NT2/D1 (cell line): ENCODE results near the gene SMAD9.

Experiments
- SUZ12 ChIP-seq: IDR thresholded peaks from 2 replicates; pipeline ENCODE4 v1.6.1; 2011; ENCODE audit not compliant: insufficient read length, insufficient read depth; ENCODE audit errors: extremely low read depth
- YY1 ChIP-seq: IDR thresholded peaks from 2 replicates; pipeline ENCODE4 v1.6.1; 2011; ENCODE audit not compliant: insufficient read length, insufficient read depth
- ZNF274 ChIP-seq: IDR thresholded peaks from 2 replicates; pipeline ENCODE4 v1.6.1; 2011; ENCODE audit warnings: mild to moderate bottlenecking, low read depth, low read length

DNA sequence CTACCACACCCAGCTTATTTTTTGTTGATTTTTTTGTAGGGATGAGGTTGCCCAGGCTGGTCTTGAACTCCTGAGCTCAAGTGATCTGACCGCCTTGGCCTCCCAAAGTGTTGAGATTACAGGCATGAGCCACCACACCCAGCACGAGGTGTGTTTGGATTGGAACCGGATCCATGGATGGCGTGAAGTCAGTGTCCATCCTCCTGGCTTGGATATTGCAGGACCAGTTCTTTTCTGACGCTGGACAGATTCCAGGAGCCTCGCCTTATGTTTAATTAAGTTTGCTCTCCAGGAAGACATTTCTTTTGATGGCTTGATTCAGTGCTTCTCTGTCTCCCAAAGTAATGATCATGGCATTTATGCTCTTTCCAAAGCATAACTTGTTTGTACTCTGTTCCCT is 115.5 kb downstream of the SMAD9 start:
- TF ChIP-seq SUZ12 (no peak), ZNF274 (no peak), YY1 (no peak)
